HG03571 (cell line): ENCODE results near the gene PITRM1.
A peak's percentile ranks its signal among the peaks of the same experiment; 100 is the strongest.
"Not testable (repeated sequence)": the region's sequence is repeated elsewhere in the genome, so short reads cannot be mapped to it uniquely, and the experiment has no call there.

ENCODE experiments used
- ATAC-seq: cut with Tn5 transposase; IDR thresholded peaks from one replicate; pipeline ENCODE4 v1.9.1; 2021; ENCODE audit not compliant: unreplicated experiment

The PITRM1 gene, protein sequence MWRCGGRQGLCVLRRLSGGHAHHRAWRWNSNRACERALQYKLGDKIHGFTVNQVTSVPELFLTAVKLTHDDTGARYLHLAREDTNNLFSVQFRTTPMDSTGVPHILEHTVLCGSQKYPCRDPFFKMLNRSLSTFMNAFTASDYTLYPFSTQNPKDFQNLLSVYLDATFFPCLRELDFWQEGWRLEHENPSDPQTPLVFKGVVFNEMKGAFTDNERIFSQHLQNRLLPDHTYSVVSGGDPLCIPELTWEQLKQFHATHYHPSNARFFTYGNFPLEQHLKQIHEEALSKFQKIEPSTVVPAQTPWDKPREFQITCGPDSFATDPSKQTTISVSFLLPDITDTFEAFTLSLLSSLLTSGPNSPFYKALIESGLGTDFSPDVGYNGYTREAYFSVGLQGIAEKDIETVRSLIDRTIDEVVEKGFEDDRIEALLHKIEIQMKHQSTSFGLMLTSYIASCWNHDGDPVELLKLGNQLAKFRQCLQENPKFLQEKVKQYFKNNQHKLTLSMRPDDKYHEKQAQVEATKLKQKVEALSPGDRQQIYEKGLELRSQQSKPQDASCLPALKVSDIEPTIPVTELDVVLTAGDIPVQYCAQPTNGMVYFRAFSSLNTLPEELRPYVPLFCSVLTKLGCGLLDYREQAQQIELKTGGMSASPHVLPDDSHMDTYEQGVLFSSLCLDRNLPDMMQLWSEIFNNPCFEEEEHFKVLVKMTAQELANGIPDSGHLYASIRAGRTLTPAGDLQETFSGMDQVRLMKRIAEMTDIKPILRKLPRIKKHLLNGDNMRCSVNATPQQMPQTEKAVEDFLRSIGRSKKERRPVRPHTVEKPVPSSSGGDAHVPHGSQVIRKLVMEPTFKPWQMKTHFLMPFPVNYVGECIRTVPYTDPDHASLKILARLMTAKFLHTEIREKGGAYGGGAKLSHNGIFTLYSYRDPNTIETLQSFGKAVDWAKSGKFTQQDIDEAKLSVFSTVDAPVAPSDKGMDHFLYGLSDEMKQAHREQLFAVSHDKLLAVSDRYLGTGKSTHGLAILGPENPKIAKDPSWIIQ

DNA sequence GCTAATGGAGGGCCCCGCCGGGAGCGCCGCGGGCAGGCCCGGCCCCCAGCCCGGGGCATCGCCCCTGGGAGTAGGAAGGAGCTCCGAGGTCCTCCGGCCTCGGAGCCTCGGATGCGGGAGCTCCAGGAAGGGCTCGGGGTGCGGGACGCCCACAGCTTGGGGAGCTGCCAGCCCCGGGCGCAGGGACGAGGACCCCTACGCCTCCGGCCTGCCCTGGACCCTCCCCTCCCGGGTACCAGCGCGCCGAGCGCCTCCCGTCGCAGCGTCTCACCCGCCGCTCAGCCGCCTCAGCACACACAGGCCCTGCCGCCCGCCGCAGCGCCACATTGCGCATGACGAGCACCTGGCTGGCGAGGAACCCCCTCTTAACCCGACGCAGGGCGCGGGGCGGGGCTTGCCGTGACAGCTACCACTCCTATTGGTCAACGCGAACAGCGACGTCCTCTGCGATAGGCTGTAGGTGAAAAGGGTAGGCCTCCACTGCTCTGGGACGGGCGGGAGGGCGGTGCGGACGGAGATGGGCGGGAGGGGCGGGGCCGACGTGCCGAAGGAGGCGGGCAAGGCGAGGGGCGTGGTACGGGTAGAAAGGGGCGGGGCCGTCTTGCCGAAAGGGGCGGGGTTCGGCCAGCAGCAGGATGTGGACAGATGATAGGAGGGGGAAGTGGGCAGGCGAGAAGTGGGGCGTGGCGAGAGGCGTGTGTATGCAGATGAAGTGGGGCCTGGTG, at the start of gene PITRM1:
TSS of gene PITRM1 (minus strand) at position 337 of the 725 bp plus-strand sequence. CDS start at position 327, 10 bp downstream.
- peak; percentile 96 for ATAC-seq

DNA sequence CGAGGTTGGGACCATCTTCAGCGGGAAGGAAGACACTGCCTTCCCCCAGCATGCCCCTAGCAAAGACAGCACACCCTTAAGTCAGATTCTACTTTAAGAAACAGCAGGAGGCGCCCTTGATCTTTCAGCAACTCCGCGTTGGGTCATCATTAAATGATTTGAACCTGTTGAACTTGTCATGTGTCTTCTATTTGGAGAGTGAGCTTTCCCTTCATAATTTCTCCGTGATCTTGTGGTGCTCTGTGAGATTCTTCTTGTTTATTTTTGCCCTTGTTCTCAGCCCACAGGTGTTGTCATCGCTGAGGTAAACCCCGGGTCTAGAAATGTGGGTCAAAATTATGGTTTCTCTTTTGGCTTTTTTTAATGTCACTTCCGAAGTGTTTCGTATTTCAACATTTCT, 49.5 kb upstream of the PITRM1 start:
- ATAC-seq: no peak

DNA sequence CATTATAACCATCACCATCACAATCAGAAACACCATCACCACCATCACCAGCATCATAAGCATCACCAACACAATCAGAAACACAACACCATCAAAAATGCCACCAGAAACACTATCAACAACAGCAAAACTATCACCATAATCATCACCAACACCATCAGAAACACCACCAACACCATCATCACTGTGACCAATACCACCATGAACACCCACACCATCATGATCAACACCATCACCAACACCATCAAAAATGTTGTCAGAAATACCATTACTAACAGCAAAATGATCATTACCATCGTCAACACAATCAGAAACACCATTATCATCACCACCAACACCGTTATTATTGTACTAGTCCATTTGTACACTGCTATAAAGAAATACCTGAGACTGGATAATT, 49.0 kb upstream of the PITRM1 start:
- ATAC-seq: not testable (repeated sequence)

DNA sequence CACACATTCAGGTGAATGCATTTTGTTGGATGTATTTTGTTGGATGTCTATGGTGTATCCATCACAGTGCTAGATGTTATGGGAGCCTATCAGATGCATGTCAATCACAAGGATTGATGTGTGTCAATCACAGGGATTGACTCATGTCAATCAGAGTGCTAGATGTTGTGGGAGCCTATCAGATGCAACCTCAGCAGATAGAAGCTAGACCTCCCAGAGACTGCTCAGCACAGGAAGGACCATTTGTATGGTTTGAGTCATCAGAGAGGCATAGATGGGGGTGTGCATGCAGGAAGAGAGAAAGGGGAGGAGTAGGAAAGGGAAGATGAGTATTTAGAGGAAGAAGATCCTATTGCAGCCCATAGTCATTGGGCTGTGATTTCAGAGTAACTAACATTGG, 48.3 kb upstream of the PITRM1 start:
- no peak for ATAC-seq

DNA sequence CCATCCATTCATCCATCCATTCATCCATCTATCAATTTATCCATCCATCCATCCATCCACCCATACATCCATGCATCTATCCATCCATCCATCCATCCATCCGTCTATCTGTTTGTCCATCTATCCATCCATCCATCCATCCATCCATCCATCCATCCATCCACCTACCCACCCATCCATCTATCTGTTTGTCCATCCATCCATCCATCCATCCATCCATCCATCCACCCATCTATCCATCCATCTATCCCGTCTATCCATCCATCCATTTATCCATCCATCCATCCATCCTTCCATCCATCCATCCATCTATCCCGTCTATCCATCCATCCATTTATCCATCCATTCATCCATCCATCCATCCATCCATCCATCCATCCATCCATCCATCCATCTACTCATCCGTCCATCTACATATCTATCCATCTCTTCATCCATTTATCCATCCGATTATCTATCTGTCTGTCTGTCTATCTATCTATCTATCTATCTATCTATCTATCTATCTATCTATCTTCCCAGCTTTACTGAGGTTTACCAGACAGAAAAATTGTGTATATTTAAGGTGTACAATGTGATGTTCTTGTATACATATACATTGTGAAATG, 46.5 kb upstream of the PITRM1 start:
- ATAC-seq: not testable (repeated sequence)

DNA sequence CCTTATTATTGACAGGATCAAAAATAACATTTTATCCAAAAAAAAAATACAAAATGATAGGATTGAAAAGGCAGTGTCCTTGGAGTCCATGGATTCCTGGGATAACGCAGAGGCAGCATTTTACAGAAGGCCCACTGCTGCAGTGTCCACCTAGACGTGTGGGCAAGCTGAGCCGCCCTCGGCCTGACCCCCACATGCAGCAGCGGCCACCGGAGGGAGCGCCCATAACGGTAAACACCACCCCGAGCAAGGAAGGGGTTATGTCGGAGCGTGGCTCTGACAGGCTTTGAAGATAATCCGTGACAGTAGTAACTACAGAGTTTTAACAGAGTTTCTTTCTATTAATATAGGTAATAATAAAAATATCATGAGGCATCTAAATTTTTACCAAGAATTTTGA, 45.3 kb upstream of the PITRM1 start:
- ATAC-seq: no peak

DNA sequence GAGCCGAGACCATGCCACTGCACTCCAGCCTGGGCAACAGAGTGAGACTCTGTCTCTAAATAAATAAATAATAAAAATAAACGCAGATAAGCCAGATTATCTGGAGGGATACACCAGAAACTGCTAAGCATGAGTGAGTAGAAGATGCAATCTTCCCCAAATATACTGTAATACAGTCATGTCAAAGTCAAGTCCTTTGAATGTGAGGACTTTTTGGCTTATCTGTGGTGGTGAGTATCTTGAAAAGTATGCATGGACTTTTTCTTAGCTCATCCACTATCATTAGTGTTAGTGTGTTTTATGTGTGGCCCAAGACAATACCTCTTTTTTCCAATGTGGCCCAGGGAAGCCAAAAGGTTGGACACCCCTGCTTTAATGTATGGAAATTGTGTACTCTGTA, 44.7 kb upstream of the PITRM1 start:
- no peak for ATAC-seq

DNA sequence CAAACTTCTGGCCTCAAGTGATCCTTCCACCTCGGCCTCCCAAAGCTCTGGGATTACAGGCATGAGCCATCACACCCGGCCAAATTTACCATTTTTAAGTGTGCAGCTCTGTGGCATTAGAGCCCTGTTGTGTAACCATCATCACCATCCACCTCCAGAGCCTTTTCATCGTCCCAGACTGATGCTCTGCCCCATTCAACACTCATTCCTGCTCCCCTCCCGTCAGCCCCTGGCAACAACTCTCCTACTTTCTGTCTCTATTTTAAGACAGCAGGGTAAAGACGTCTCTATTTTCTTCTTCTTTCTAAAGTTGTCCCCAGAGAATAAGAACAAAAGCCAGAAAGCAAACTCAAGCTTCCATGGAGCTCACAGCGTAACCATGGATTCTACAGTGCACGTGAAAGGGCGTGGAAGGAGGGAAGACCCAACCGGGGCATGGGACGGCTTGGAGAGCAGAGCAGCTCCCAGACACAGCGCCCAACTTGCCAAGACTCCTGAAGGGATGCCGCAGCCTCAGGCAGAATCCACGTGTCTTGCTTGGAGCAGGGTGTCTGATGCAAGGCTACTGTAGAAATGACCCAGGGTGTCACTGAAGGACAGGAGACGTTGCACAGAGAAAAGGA, 42.7 kb upstream of the PITRM1 start:
- ATAC-seq: no peak

DNA sequence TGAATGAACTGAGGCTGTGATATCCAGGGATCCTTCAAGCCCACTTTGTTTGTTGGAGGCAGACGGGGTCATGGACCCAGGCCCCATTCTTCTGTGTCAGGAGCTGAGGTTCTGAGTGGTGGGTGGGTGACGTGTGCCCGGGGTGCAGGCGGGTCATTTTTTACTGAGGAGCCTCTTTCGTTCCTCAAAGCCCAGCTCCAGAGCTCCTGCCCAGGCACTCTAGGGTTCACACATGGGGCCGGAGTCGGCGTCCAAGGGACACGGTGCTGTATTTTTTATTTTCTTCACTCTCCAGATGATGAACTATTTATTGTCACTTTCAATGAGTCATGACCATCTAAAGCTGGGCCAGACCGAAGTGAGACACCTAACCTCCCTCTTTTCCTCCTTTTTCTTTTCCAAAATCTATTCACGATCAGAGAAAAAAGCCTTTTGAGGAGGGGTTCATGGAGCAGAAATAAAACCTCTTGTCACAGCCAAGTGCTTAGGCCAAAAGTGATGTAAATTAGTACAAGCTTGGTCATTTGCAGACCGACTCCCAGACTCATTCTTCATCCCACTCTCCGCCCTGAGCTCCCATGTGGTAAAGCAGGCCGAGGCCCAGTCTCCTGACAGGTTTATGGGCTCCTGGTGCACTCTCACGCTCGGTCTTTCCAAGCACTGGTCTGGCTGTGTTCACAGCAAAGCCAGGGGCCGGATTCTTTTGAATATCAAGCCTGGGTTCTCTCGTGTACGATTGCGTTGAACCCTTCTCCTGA, 41.4 kb upstream of the PITRM1 start:
- ATAC-seq: no peak

DNA sequence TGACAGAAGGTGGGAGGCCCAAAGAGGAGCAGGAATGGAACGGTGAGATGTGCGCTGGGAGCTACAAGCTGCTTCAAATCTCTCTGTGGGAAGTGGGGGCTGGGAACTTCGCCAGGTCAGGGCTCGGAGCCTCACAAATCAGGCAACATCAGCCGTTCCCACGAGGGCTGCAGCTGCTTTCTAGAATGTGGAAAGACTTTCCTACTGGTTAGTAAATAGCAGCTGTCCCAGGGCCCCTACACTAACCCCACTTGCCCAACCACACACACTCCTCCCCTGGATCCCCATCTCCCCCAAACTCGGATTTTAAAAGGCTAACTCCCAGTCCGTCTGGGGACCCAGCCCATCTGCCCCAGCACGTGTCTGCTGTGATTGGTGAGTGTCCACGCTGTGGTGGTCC, 40.6 kb upstream of the PITRM1 start:
- ATAC-seq: no peak

DNA sequence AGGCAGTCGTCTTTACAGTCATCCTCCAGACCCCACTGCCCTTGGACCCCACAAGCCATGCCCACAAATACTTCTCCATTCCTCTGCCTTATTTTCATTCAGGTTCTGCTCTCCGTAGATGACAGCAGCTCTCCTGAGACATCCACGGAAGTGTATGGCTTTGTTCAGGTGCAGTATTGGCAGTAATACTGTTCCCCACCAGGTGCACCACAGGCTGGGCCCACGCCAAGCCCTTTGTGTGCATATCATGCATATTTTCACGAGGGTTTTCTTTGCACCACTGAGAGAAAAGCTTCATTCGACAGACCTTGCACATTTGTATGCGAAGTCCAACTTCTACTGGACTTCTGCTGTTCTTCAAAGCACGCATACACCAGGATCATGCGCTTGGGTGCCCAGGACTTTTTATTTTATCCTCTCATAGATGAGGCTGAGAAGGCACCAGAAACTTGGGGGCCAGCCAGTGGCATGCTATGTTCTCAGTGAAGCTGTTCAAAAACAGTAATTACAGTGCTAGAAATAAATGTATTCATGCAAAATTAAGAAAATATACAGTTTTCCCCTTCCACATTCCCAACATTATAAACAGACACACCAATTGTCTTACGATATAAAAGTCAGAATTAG, 37.8 kb upstream of the PITRM1 start:
- no peak for ATAC-seq

DNA sequence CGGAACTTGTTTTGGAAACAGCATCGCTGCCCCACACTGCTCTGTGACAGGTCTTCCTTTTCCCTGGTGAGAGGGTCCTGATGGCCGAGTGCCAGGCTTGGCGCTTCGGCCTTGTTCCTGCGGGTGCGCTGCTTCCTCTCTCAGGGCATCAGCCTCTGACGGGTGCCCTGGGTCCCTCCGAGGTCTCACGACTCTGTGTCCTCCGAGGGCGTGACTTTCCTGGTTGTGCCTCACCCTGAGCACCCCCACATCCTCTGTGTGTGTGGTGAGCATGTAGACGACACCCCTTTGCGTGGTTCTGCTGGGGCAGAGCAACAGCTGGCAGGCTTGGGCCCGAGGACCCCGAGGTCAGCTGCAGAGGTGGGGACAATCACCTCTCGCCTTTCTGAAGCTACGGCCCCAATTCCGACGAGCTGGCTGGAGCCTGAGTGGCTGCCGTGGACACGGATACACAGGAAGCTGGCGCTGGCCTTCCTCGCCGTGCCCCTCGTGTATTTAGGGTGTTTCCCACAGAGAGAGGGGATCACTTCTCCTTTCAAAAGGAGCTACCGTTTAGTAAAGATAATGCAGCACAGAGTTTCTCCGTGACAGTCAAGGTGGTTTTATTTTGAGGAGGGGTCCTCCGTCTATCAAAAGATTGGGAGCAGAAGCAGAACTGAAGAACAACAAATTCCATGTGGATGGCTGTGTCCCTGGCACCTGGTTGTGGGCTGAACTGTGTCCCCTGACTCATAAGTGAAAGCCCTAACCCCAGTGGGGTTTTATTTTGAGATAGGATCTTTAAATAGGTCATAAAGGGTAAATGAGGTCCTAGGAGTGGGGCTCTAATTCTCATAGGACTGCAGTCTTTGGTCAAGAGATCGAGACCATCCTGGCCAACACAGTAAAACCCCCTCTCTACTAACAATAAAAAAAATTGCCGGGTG, 36.2 kb upstream of the PITRM1 start:
- ATAC-seq: no peak

DNA sequence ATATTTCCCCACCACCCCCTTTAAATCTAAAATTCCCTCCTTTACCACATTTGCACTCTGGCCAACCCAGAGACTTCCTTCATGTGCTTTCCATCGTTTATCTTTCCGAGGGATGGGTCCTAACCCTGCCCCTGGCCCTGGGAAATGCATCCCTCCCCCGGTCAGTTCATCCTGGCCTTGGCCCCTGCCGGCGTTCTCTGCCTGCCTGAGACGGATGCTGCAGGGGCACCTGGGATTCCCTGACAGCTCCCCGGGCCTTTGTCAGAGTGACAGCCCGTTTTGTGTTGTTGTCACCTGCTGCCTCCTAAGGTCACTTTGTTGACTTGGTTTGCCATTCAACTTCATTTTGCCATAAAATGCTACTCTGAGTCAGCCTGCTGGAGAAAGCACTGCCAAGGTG, 34.8 kb upstream of the PITRM1 start:
- no peak for ATAC-seq

DNA sequence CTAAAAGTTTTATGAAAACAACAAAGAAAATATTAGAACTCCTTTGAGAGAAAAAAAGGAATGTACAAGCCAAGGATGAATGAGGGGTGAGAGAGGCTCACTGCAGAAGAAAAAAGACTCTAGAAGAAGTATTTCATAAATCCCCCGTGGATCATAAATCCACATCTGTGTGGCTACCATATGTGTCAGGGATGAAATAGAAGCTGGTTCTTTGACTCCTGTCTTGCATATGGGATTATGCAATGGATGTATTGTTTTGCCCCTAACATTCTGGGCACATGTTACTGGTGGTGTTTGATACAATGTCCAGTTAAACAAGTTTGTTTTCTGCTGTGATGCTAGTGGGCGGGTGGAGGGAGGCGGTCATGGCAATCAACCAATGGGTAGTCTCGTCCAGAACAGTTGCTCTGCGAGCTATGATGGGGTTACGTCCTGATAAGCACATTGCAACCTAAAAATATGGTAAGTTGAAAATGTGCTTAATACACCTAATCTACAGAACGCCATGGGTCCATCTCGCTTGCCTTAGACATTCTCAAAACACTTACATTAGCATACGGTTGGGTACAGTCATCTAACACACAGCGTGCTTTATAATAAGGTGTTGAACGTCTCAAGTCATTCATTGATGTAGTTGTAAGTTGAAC, 34.1 kb upstream of the PITRM1 start:
- no peak for ATAC-seq

DNA sequence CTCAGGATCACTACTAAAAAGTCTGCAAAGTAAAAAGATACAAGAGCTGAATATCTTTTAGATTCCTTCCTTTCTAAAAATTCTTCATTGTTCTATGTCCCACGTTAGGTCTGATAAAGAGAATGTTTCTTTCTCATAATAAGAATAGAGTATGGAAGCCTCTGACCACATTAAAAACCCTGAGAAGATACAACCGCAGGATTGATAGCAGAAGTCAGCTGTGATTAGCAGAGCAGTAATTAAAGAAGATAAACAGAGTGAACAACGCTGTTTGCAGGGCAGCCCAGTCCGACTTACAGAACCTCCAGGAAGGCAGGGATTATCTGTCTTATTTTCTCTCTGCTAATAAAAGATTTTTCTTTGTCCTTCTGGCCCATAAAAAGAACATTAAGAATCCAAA, 31.4 kb upstream of the PITRM1 start:
- no peak for ATAC-seq

DNA sequence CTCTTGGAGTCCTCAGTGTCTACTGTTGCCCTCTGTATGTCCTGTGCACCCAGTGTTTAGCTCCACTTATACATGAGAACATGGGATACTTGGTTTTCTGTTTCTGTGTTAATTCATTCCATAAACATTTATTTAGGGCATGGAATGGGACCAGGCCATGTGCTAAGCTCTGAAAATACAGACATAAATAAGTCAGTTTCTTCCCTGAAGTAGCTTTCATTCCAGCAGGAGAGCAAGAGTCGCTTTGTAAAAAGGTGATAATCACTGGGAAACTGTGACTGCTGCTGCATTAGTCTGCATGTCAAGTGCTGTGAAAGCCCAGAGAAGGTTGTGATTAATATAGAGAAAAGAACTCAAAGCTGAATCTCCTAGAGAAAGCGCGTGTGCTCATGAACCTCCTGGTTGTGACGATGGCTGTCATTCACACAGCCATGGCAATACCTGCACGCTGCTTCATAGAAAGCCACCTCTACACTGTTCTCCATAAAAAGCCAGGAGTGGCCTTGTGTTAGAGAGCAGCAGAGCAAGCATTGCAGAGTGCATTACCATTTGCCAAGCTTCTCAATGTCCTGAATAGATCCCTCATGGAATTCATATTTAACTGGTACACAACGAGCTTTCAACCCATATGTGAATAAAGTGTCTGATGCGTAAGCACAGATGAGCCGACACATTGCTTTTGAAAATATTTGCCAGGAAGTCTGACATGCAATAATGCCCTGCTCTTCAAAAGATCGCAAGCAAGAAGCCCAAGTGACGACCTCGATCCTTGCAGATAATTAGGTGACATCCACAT, 30.6 kb upstream of the PITRM1 start:
- no peak for ATAC-seq

DNA sequence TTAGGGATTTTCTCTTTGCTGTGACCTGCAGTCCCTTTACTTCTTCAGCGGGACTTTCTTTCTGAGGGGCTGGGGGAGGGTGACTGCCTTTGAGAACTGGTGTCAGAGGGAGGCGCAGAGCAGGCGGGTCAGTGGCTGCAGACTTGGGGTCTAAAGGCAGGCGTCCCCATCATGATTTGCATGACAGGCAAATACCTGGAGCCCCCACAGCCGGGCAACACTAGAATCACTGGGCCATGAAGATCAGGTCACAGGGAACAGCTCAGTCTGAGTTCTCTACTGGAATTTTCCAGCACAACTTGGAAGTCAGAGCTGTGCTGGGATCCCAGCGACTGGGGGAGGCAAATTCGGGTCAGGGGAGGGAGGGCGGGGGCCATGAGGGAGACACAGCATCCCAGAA, 29.2 kb upstream of the PITRM1 start:
- ATAC-seq: no peak
